ENCODE results near the gene DGCR6L. TPM values are rescaled to one million over a fixed set of nuclear protein-coding genes. Genes with fewer than 3 reads are reported as not detected.
"Not testable (repeated sequence)": the region's sequence is repeated elsewhere in the genome, so short reads cannot be mapped to it uniquely, and the experiment has no call there.

DGCR6L gene
- total RNA-seq, 2 experiments from 2014 or later, result 45.0 to 46.6 TPM

DNA sequence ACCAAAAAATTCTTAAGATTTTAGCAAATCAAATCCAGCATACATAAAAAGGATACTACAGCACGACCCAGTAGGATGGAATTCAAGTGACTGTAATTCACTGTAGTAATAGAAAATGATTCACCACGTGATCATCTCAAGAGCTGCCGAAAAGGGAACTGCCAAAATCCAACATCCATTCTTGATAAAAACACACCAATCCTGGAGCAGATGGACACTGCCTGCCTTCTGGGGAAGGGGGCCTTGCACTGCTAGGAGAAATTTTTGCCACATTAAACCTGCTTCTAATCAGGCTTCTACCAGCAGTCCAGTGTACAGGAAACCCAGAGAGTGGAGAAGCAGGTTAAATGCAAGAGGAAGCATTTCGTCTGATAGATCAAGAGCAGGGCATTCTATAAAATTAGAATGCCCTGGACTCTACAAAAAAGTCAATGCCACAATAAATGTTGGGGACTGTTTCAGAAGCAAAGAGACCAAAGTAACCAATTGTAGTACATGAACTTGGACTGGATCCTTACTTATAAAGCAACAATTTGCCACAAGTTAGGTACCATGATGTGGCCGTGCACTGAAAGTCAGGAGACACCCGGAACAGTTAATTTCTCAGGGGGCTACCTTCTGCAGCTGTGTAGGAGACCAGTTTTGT lies 1.7 kb downstream of the DGCR6L start:
- not testable (repeated sequence) for ATAC-seq; H3K27me3 Mint-ChIP-seq; H3K27ac Mint-ChIP-seq; H3K36me3 Mint-ChIP-seq; H3K9me3 Mint-ChIP-seq (ENCODE audit: low read depth)
- DNase-seq, result peak; percentile 14
- CTCF ChIA-PET, result interaction anchor here (0.8 to 1.5 kb wide), 2 partner anchors 18 to 94 kb away, joined by 3 read pairs; no protein-coding TSS in a partner anchor
- Mint-ChIP-seq H3K4me3 (peak overlapping the region; percentile 41), H3K4me1 (peaks cover 44% of the 10 kb centered on the region)

- CTCF ChIA-PET, result interaction anchor here (0.8 to 1.5 kb wide), 3 partner anchors 18 to 161 kb away, joined by 3 to 5 read pairs (median 3); no protein-coding TSS in a partner anchor
Measured at GRCh38 chr22:20317402-20318042, 2.3 kb downstream of the DGCR6L start.

GRCh38 chr22:20316844-20317401 lies 2.9 kb downstream of the DGCR6L start:
- H3K4me3 Mint-ChIP-seq, result no peak overlapping the region
- H3K9me3 Mint-ChIP-seq (ENCODE audit: low read depth), result no peaks in the 10 kb centered on the region
- no peak overlapping the region for H3K27ac Mint-ChIP-seq
- CTCF ChIA-PET, result interaction anchor here (0.9 to 1.5 kb wide), 4 partner anchors 11 to 160 kb away, joined by 3 to 6 read pairs (median 4); no protein-coding TSS in a partner anchor
- H3K36me3 Mint-ChIP-seq, result no peaks in the 10 kb centered on the region
- no peak for ATAC-seq
- peak; percentile 31 for DNase-seq
- peaks cover 34% of the 10 kb centered on the region for H3K4me1 Mint-ChIP-seq
- no peaks in the 10 kb centered on the region for H3K27me3 Mint-ChIP-seq

More at GRCh38 chr22:20317402-20318042, 2.3 kb downstream of the DGCR6L start:
- DNase-seq, result peak; percentile 53
- H3K27me3 Mint-ChIP-seq; ATAC-seq; H3K27ac Mint-ChIP-seq; H3K36me3 Mint-ChIP-seq; H3K9me3 Mint-ChIP-seq (ENCODE audit: low read depth): not testable (repeated sequence)
- H3K4me3 Mint-ChIP-seq, result peak overlapping the region; percentile 41
- peaks cover 37% of the 10 kb centered on the region for H3K4me1 Mint-ChIP-seq

DNA sequence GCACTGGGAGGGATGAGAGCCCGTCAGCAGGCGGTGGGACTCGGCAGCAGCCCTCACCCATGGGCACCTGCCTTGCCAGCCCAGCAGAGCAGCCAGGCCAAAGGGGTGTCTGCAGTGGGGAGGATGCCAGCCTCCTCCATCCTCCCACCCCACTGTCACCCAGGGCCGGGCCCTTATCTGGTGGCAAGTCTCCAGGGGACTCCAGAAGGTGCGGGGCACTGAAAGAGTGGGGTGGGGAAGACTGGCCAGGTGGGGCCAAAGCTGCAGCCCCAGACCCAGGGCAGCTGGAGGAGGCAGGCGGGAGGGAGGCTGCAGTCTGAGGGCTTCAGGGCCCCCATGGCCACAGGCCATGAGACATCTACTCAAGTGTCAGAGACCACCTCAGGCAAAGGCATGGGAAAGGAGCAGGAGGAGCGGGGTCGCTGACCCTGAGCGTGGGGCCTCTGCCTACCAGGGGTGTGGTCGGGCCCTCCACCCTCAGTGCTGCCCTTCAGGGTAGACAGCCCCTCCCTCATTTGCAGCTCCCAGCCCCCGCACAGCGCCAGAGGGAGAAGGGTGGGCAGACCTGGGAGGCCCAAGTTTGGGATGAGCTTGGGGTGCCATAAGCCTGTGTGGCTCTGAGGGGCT lies 3.5 kb downstream of the DGCR6L start:
- no peaks in the 10 kb centered on the region for H3K9me3 Mint-ChIP-seq (ENCODE audit: low read depth)
- H3K27ac Mint-ChIP-seq, result no peak overlapping the region
- H3K4me3 Mint-ChIP-seq, result no peak overlapping the region
- no peak for ATAC-seq
- CTCF ChIA-PET, result interaction anchor here (0.9 to 1.5 kb wide), 4 partner anchors 12 to 160 kb away, joined by 3 to 6 read pairs (median 4); no protein-coding TSS in a partner anchor
- no peaks in the 10 kb centered on the region for H3K27me3 Mint-ChIP-seq
- peak; percentile 39 for DNase-seq
- H3K4me1 Mint-ChIP-seq, result peaks cover 28% of the 10 kb centered on the region
- no peaks in the 10 kb centered on the region for H3K36me3 Mint-ChIP-seq

- Mint-ChIP-seq H3K27ac (no peak overlapping the region), H3K27me3 (no peaks in the 10 kb centered on the region), H3K9me3 (ENCODE audit: low read depth) (no peaks in the 10 kb centered on the region), H3K36me3 (no peaks in the 10 kb centered on the region), H3K4me1 (peaks cover 21% of the 10 kb centered on the region), H3K4me3 (no peak overlapping the region)
- CTCF ChIA-PET, result interaction anchor here (1.2 kb wide), 1 partner anchor 77 kb away, joined by 3 read pairs; no protein-coding TSS in a partner anchor
- ATAC-seq, result no peak
- peak; percentile 35 for DNase-seq
Measured at GRCh38 chr22:20315337-20316216, 4.3 kb downstream of the DGCR6L start.

DNA sequence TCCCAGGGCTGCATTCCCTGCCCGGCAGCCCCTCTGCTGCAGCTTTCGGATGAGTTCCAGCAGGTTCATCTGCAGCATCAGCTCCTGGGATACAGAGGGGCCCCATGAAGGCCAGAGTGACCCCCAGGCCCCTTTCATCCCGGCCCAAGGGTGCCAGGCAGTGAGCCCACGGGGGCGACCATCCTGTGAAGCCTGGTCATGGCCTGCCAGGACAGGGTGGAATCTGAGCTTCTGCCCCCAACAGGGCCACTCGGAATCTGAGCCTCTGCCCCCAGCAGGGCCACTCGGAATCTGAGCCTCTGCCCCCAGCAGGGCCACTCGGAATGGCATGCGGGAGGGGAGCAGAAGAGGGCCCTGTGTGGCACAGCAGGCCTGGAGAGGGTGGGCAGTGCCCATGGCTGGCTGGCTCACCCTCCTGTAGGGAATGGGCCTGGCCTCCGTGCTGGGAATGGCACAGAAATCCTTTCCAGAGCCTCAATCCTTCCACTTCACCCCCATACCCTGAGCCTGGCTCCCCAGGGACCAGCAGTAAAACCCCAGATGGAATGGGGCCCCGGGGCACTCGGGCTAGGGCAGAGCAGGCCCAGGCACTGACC lies 5.0 kb downstream of the DGCR6L start:
- H3K4me3 Mint-ChIP-seq; H3K9me3 Mint-ChIP-seq (ENCODE audit: low read depth); H3K27ac Mint-ChIP-seq; H3K36me3 Mint-ChIP-seq; H3K27me3 Mint-ChIP-seq; CTCF ChIA-PET; ATAC-seq: not testable (repeated sequence)
- peaks cover 20% of the 10 kb centered on the region for H3K4me1 Mint-ChIP-seq
- peak; percentile 35 for DNase-seq

DNA sequence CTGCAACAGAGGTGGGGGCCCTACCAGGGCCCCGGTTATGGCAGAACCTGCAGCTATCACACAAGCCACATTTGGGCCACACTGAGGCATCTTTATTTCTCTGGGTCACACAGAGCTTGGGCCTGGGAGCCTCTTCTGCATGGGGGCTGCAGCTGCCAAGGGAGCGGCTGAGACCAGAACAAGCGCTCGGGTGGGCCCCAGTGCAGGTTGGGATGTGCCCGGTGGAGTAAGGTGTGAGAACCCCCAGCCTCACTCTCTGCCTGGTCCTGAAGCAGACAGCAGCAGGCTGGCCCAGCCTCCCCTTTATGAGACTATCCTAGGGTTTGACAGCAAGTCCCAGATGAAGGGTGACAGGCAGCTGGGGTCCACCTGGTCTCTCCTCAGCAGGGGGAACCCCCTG lies 5.7 kb downstream of the DGCR6L start:
- CTCF ChIA-PET; H3K36me3 Mint-ChIP-seq; H3K9me3 Mint-ChIP-seq (ENCODE audit: low read depth); ATAC-seq; H3K27me3 Mint-ChIP-seq; DNase-seq; H3K4me3 Mint-ChIP-seq; H3K27ac Mint-ChIP-seq: not testable (repeated sequence)
- peaks cover 19% of the 10 kb centered on the region for H3K4me1 Mint-ChIP-seq

GRCh38 chr22:20313306-20314077 lies 6.4 kb downstream of the DGCR6L start:
- ATAC-seq; H3K9me3 Mint-ChIP-seq (ENCODE audit: low read depth); H3K27ac Mint-ChIP-seq; CTCF ChIA-PET; H3K4me3 Mint-ChIP-seq; H3K36me3 Mint-ChIP-seq; H3K27me3 Mint-ChIP-seq: not testable (repeated sequence)
- DNase-seq, result peak; percentile 26
- peaks cover 16% of the 10 kb centered on the region for H3K4me1 Mint-ChIP-seq

DNA sequence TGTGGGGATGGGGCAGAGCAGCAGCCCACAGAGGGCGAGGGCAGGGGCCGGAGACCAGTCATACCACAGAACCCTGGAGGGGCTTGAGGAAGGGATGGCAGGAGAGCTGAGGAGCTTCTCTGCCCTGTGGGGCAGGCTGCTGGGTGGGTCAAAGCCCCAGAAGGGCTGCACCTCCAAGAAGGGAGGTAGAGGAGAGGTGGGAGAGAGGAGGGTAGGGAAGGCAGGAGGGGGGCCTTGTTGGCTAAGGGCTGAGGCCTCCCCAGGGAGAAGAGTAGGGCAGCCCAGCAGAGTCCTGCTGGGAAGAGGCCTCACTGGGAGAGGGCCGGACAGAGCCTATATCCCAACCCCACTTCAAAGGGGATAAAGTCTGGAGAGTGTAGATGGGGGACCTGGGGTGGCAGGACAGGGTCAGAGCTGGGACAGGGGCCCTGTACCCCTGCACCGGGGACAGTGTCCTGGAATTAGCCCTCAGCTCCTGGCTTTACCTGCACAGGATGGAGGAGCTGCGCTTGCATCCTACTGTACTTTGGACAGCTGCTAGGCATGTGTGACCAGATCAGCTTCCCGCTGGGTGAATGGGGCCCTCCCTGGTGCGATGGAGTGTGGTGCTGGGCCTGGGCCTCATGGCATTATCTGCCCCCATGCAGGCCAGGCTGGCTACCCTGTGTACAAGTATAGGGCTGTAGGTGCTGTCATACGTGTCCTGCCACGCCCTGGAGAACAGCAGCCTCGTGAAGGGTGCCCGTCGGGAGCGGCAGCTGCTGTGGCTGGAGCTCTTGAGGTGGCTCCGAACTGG lies 7.3 kb downstream of the DGCR6L start:
- ATAC-seq, result no peak
- Mint-ChIP-seq H3K9me3 (ENCODE audit: low read depth) (no peaks in the 10 kb centered on the region), H3K36me3 (no peaks in the 10 kb centered on the region), H3K4me3 (no peak overlapping the region), H3K4me1 (peaks cover 7% of the 10 kb centered on the region), H3K27ac (no peak overlapping the region), H3K27me3 (no peaks in the 10 kb centered on the region)
- DNase-seq, result peak; percentile 39
- CTCF ChIA-PET, result no interaction called here

DNA sequence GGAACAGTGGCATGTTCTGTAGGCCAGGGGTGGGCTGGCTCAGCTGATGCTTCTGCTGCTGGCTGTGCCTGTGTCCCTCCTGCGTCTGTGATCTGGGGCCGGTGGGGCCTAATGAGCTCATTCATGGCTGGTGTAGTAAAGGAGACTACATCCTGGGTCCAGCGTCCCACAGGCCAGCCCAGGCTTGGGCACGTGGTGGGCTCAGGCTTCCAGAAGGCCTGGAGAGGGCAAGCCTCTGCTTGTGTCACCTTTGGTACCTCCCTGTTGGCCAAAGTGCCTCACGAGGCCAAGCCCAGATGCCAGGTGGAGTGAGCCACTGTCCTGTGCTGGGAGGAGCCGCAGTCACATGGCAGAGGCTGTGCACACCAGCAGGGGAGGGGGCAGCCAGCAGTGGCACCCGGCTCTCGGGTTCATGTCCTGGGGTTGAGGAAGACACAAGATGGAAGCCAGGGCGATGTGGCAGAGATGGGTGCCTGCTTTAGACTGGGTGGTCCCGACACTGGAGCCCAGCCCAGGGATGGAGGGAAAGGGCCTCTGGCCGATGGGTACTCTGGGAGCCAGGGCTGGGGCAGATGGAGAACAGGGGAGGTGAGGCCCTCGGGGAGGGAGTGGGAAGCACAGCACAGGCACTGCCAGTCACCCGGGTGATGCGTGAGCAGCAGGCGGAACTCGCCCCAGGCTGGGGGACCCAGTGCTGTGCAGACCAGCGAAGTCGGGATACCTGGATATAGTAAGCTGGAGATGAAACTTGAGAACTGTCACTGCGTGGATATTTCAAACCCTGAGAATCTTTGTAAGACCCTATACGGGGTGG lies 8.4 kb downstream of the DGCR6L start:
- H3K27ac Mint-ChIP-seq; H3K4me3 Mint-ChIP-seq; H3K36me3 Mint-ChIP-seq; ATAC-seq; H3K27me3 Mint-ChIP-seq; H3K9me3 Mint-ChIP-seq (ENCODE audit: low read depth); DNase-seq; H3K4me1 Mint-ChIP-seq; CTCF ChIA-PET: not testable (repeated sequence)

- DNase-seq; H3K9me3 Mint-ChIP-seq (ENCODE audit: low read depth); ATAC-seq; H3K27ac Mint-ChIP-seq; H3K4me1 Mint-ChIP-seq; CTCF ChIA-PET; H3K27me3 Mint-ChIP-seq; H3K36me3 Mint-ChIP-seq; H3K4me3 Mint-ChIP-seq: not testable (repeated sequence)
Measured at GRCh38 chr22:20310773-20311172, 9.1 kb downstream of the DGCR6L start.

Measured in activated CD8-positive, alpha-beta memory T cell treated with anti-CD3 and anti-CD28 coated beads, Interleukin-2, amount 10 ng/mL, durations not matched to agents 7 days and 5 days (primary cell).